Ovary (tissue), 9 donors: ENCODE measurements around the gene KNOP1. TPM values are rescaled to one million over a fixed set of nuclear protein-coding genes. Genes with fewer than 3 reads are reported as not detected.

Experiments used
- DNase-seq, 5 donors: peaks; one replicate each; pipeline ENCODE4 v3.0.0-alpha.2; 2019 to 2020
- H3K27ac ChIP-seq, 2 donors: fragments of 200-600 bp; one replicate each; pipeline versions ENCODE4 v1.5.1 to v1.8.0; 2019 to 2022
- H3K27me3 ChIP-seq: fragments of 200-600 bp; one replicate; pipeline ENCODE4 v1.8.0; 2022
- H3K36me3 ChIP-seq: fragments of 200-600 bp; sonication (generic); one replicate; pipeline ENCODE4 v1.5.1; 2019
- H3K4me1 ChIP-seq: one replicate; pipeline ENCODE4 v1.8.1; 2013; ENCODE audit warnings: mild to moderate bottlenecking, moderate library complexity; ENCODE audit not compliant: insufficient read depth
- H3K4me3 ChIP-seq: fragments of 200-600 bp; sonication (generic); one replicate; pipeline ENCODE4 v1.5.1; 2017
- H3K9me3 ChIP-seq, 2 donors: fragments of 200-600 bp in 1 of 2; sonication (generic) in 1 of 2; one replicate each; pipeline versions ENCODE4 v1.5.1 to v1.8.1; 2013 to 2019; ENCODE audit warnings: mild to moderate bottlenecking in 1 of 2, moderate library complexity in 1 of 2
- CTCF ChIP-seq, 3 donors: fragments of 450-650 bp in 2 of 3; fragments of 200-600 bp in 1 of 3; IDR thresholded peaks; one replicate each; pipeline versions ENCODE4 v1.5.1 to v1.8.0; 2016 to 2022; ENCODE audit warnings: antibody characterized with exemption in 3 of 3, mild to moderate bottlenecking in 1 of 3
- EP300 ChIP-seq: sonication (generic); formaldehyde crosslinking; IDR thresholded peaks from one replicate; pipeline ENCODE4 v1.6.1; 2017; ENCODE audit warnings: antibody characterized with exemption
- POLR2A ChIP-seq: fragments of 450-650 bp; IDR thresholded peaks from one replicate; pipeline ENCODE4 v1.6.1; 2017; ENCODE audit warnings: antibody characterized with exemption, mild to moderate bottlenecking, moderate library complexity
- WGBS, 3 donors: extraction: QIAGEN DNeasy Blood & Tissue Kit in 1 of 3; methylation state at CpG; one replicate each; pipeline versions ENCODE4 v1.1.5 to v1.1.7; 2013 to 2017; 5-methylcytosine and 5-hydroxymethylcytosine counted together
- intact Hi-C, 4 donors: fragments of 100-400 bp; cut with DNase I; formaldehyde crosslinking; loops; one replicate each; pipeline versions ENCODE4 v1.11.0 to v1.15.1; 2022 to 2023
- polyA plus RNA-seq, 2 donors: library from polyadenylated mRNA; stranded (reverse); fragments of 200-250 nt in 1 of 2; fragments of 350-450 nt in 1 of 2; fragmentation: Illumina TruSeq in 1 of 2; extraction: RNeasy Lipid Tissue Mini Kit (QIAGEN cat#74804) in 1 of 2; gene quantifications; one replicate each; pipeline ENCODE4 v1.2.3, GENCODE V29; 2013 to 2014
- total RNA-seq, 7 donors: library from RNA; depleted of rRNA in 2 of 7; stranded (reverse); fragments of >200 nt in 2 of 7; fragmentation: NEBNext Ultra II Directional in 3 of 7; extraction: Animal tissue kit (Norgen Biotek cat#: 25700) in 3 of 7; gene quantifications; one replicate each; pipeline versions ENCODE4 v1.1.0 to v1.2.4, GENCODE V29; 2016 to 2023
- donor health status: DM: no; HTN: no; CAD: no; lungs with moderate emphysema.
- donor health status: DM: no; HTN: no; CAD: no.
- donor health status: Bipolar disorder and iron deficiency.
- donor health status: DM: yes; HTN: yes; CAD: no.
- donor health status: DM: no; HTN: no; CAD: no.
- donor health status: DM: yes; HTN: yes; CAD: no.

Gene KNOP1
- total and polyA plus RNA-seq, 9 donors = 6.4 to 29.9 (median 17.0) TPM

GRCh38 chr16:19662351-19662750 is 55.7 kb downstream of the KNOP1 start:
- no peaks in the 10 kb centered on the region for H3K9me3 ChIP-seq
- no peaks in the 10 kb centered on the region for H3K36me3 ChIP-seq
- intact Hi-C loops = no loop called here
- no peak overlapping the region for H3K4me3 ChIP-seq
- 89 to 94% (median 93%) methylated on average over 7 of the region's 7 CpGs for WGBS, 3 donors
- no peak for DNase-seq
- H3K27me3 ChIP-seq = no peaks in the 10 kb centered on the region
- TF ChIP-seq EP300 (no peak), POLR2A (no peak), CTCF (IDR thresholded peaks at IDR 0.05) (no peak)
- no peak overlapping the region for H3K27ac ChIP-seq
- H3K4me1 ChIP-seq = no peaks in the 10 kb centered on the region

- DNase-seq = no peak
Observed at GRCh38 chr16:19660432-19660831, 57.6 kb downstream of the KNOP1 start.

GRCh38 chr16:19659554-19659953 is 58.5 kb downstream of the KNOP1 start:
- WGBS, 3 donors = 96 to 97% (median 97%) methylated on average over 1 of the region's 1 CpG
- TF ChIP-seq CTCF (IDR thresholded peaks at IDR 0.05) (no peak), POLR2A (no peak), EP300 (no peak)
- no peak for DNase-seq
- Histone ChIP-seq H3K27ac (no peak overlapping the region), H3K27me3 (no peaks in the 10 kb centered on the region), H3K4me3 (no peak overlapping the region), H3K4me1 (no peaks in the 10 kb centered on the region), H3K36me3 (no peaks in the 10 kb centered on the region), H3K9me3 (no peaks in the 10 kb centered on the region)
- intact Hi-C loops = no loop called here

More at GRCh38 chr16:19660432-19660831, 57.6 kb downstream of the KNOP1 start:
- intact Hi-C loops = no loop called here
- H3K36me3 ChIP-seq = no peaks in the 10 kb centered on the region
- 90 to 95% (median 94%) methylated on average over 1 of the region's 1 CpG for WGBS, 3 donors
- H3K9me3 ChIP-seq = no peaks in the 10 kb centered on the region
- no peaks in the 10 kb centered on the region for H3K4me1 ChIP-seq
- H3K27me3 ChIP-seq = no peaks in the 10 kb centered on the region
- TF ChIP-seq EP300 (no peak), CTCF (IDR thresholded peaks at IDR 0.05) (no peak), POLR2A (no peak)
- H3K27ac ChIP-seq = no peak overlapping the region
- no peak overlapping the region for H3K4me3 ChIP-seq

DNA sequence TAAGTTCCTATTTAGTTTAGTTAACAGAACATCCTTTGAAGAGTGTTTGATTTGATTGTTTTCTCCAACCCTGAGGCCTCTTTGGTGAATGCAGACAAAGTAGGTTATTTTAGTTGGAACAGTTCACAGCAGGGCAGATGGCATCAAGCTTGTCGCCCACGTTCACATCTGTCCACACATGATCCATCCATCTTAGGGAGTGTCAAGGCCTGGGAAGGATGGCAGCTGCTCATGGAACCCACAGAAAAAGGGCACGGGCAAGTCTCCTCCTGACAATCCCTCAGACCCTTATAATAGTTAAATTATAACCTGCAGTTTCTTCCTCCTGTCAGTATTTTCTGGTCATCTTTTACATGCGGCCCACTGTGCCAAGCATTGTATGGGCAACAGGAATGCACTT is 60.2 kb downstream of the KNOP1 start:
- TF ChIP-seq EP300 (no peak), CTCF (IDR thresholded peaks at IDR 0.05) (no peak), POLR2A (no peak)
- no peak overlapping the region for H3K27ac ChIP-seq
- H3K4me1 ChIP-seq = no peaks in the 10 kb centered on the region
- no peaks in the 10 kb centered on the region for H3K27me3 ChIP-seq
- no peak for DNase-seq
- no peaks in the 10 kb centered on the region for H3K9me3 ChIP-seq
- WGBS, 3 donors = 88 to 91% (median 89%) methylated on average over 4 of the region's 4 CpGs
- H3K36me3 ChIP-seq = no peaks in the 10 kb centered on the region
- H3K4me3 ChIP-seq = no peak overlapping the region
- intact Hi-C loops = no loop called here
